Sigmoid colon (tissue), 7 donors: ENCODE measurements around the gene LINGO4. TPM values are rescaled to one million over a fixed set of nuclear protein-coding genes. Genes with fewer than 3 reads are reported as not detected.

Experiments used
- DNase-seq: peaks from one replicate; pipeline ENCODE4 v3.0.0-alpha.2; 2019
- H3K27ac ChIP-seq, 4 donors: fragments of 200-600 bp; sonication (generic); one replicate each; pipeline ENCODE4 v1.5.1; 2016 to 2019; ENCODE audit warnings: mild to moderate bottlenecking in 1 of 4
- H3K27me3 ChIP-seq, 3 donors: fragments of 200-600 bp; sonication (generic); one replicate each; pipeline ENCODE4 v1.5.1; 2019; ENCODE audit warnings: mild to moderate bottlenecking in 1 of 3
- H3K36me3 ChIP-seq, 4 donors: fragments of 200-600 bp; sonication (generic); one replicate each; pipeline ENCODE4 v1.5.1; 2016 to 2019
- H3K4me1 ChIP-seq, 4 donors: fragments of 200-600 bp; sonication (generic); one replicate each; pipeline ENCODE4 v1.5.1; 2017 to 2019
- H3K4me3 ChIP-seq, 4 donors: fragments of 200-600 bp; sonication (generic); one replicate each; pipeline ENCODE4 v1.5.1; 2017 to 2019; ENCODE audit warnings: mild to moderate bottlenecking in 2 of 4, moderate library complexity in 1 of 4
- H3K9me3 ChIP-seq, 4 donors: fragments of 200-600 bp in 3 of 4; sonication (generic) in 3 of 4; one replicate each; pipeline versions ENCODE4 v1.5.1 to v1.6.1; 2013 to 2019
- CTCF ChIP-seq, 4 experiments: fragments of 450-650 bp in 3 of 4; fragments of 200-600 bp in 1 of 4; IDR thresholded peaks; one replicate each; pipeline ENCODE4 v1.5.1; 2016 to 2019; ENCODE audit warnings: antibody characterized with exemption in 4 of 4, mild to moderate bottlenecking in 3 of 4, moderate library complexity in 2 of 4
- EP300 ChIP-seq, 4 donors: sonication (generic); formaldehyde crosslinking; IDR thresholded peaks; one replicate each; pipeline ENCODE4 v1.6.1; 2017; ENCODE audit warnings: antibody characterized with exemption in 4 of 4
- POLR2A ChIP-seq, 2 donors: fragments of 450-650 bp; IDR thresholded peaks; one replicate each; pipeline ENCODE4 v1.6.1; 2016; ENCODE audit warnings: antibody characterized with exemption in 2 of 2, mild to moderate bottlenecking in 2 of 2, moderate library complexity in 2 of 2
- POLR2AphosphoS5 ChIP-seq, 4 donors: sonication (generic); formaldehyde crosslinking; IDR thresholded peaks; one replicate each; pipeline ENCODE4 v1.6.1; 2017; ENCODE audit warnings: antibody characterized with exemption in 4 of 4
- WGBS, 2 donors: extraction: QIAGEN DNeasy Blood & Tissue Kit; methylation state at CpG; one replicate each; pipeline ENCODE4 v1.1.7; 2013; 5-methylcytosine and 5-hydroxymethylcytosine counted together
- intact Hi-C: fragments of 100-400 bp; cut with DNase I; formaldehyde crosslinking; loops from one replicate; pipeline ENCODE4 v1.15.1; 2023
- polyA plus RNA-seq, 3 donors: library from polyadenylated mRNA; stranded (reverse); fragments of 200-250 nt; gene quantifications; one replicate each; pipeline ENCODE4 v1.2.3, GENCODE V29; 2013
- total RNA-seq, 4 donors: library from RNA; depleted of rRNA; stranded (reverse); fragments of >200 nt; gene quantifications; one replicate each; pipeline ENCODE4 v1.1.0, GENCODE V29; 2016
- donor health status: healthy with polysubstance abuse.
- donor health status: Bipolar disorder and iron deficiency.
- donor health status: healthy.

Gene LINGO4
- total and polyA plus RNA-seq, 7 donors: 0.13 to 0.16 TPM; not detected in 5

GRCh38 chr1:151811181-151811580, 6.0 kb upstream of the LINGO4 start:
- H3K9me3 ChIP-seq: no peaks in the 10 kb centered on the region

GRCh38 chr1:151809985-151810556, 4.9 kb upstream of the LINGO4 start:
- no peak overlapping the region for H3K27ac ChIP-seq
- TF ChIP-seq POLR2AphosphoS5 (IDR thresholded peaks at IDR 0.05) (no peak), CTCF (IDR thresholded peaks at IDR 0.05) (no peak), POLR2A (IDR thresholded peaks at IDR 0.05) (no peak), EP300 (IDR thresholded peaks at IDR 0.05) (no peak)
- intact Hi-C loops: no loop called here
- 94 to 99% methylated on average over 1 of the region's 1 CpG for WGBS, 2 donors
- H3K4me1 ChIP-seq: no peaks in the 10 kb centered on the region
- DNase-seq: no peak
- no peaks in the 10 kb centered on the region for H3K36me3 ChIP-seq
- H3K4me3 ChIP-seq: no peak overlapping the region
- no peaks in the 10 kb centered on the region for H3K9me3 ChIP-seq
- peaks cover 0 to 8% (median 0%) of the 10 kb centered on the region in 3 donors for H3K27me3 ChIP-seq

More at GRCh38 chr1:151811181-151811580, 6.0 kb upstream of the LINGO4 start:
- H3K27me3 ChIP-seq: peaks cover 0 to 6% (median 0%) of the 10 kb centered on the region in 3 donors
- H3K4me3 ChIP-seq: no peak overlapping the region
- intact Hi-C loops: no loop called here
- H3K36me3 ChIP-seq: no peaks in the 10 kb centered on the region
- WGBS, 2 donors: 89 to 96% methylated on average over 9 of the region's 9 CpGs
- no peaks in the 10 kb centered on the region for H3K4me1 ChIP-seq
- TF ChIP-seq CTCF (IDR thresholded peaks at IDR 0.05): no peak
- no peak overlapping the region for H3K27ac ChIP-seq
- DNase-seq: no peak

- no peaks in the 10 kb centered on the region for H3K36me3 ChIP-seq
- H3K27me3 ChIP-seq: peaks cover 0 to 14% (median 0%) of the 10 kb centered on the region in 3 donors
- DNase-seq: no peak
- intact Hi-C loops: no loop called here
- no peak overlapping the region for H3K27ac ChIP-seq
- TF ChIP-seq POLR2A (IDR thresholded peaks at IDR 0.05) (no peak), EP300 (IDR thresholded peaks at IDR 0.05) (no peak), POLR2AphosphoS5 (IDR thresholded peaks at IDR 0.05) (no peak), CTCF (IDR thresholded peaks at IDR 0.05) (no peak)
- no peaks in the 10 kb centered on the region for H3K9me3 ChIP-seq
- no peak overlapping the region for H3K4me3 ChIP-seq
- no peaks in the 10 kb centered on the region for H3K4me1 ChIP-seq
- WGBS, 2 donors: 67 to 77% methylated on average over 8 of the region's 8 CpGs
Measured at GRCh38 chr1:151809290-151809984, 4.2 kb upstream of the LINGO4 start.

GRCh38 chr1:151807766-151808165, 2.5 kb upstream of the LINGO4 start:
- 61 to 64% methylated on average over 1 of the region's 1 CpG for WGBS, 2 donors
- TF ChIP-seq EP300 (IDR thresholded peaks at IDR 0.05) (no peak), POLR2A (IDR thresholded peaks at IDR 0.05) (no peak), CTCF (IDR thresholded peaks at IDR 0.05) (no peak), POLR2AphosphoS5 (IDR thresholded peaks at IDR 0.05) (no peak)

More at GRCh38 chr1:151807766-151808165, 2.5 kb upstream of the LINGO4 start:
- Histone ChIP-seq H3K27me3 (peaks cover 0 to 24% (median 0%) of the 10 kb centered on the region in 3 donors), H3K4me1 (no peaks in the 10 kb centered on the region), H3K27ac (no peak overlapping the region), H3K4me3 (no peak overlapping the region), H3K36me3 (no peaks in the 10 kb centered on the region), H3K9me3 (no peaks in the 10 kb centered on the region)
- intact Hi-C loops: no loop called here
- no peak for DNase-seq
